SIG-M5 (cell line): Measurements from ENCODE around the gene SMAD5.

ENCODE experiments used
- DNase-seq: peaks from one replicate; lab custom pipeline; 2025; lab: John Stamatoyannopoulos, UW

The SMAD5 gene

DNA sequence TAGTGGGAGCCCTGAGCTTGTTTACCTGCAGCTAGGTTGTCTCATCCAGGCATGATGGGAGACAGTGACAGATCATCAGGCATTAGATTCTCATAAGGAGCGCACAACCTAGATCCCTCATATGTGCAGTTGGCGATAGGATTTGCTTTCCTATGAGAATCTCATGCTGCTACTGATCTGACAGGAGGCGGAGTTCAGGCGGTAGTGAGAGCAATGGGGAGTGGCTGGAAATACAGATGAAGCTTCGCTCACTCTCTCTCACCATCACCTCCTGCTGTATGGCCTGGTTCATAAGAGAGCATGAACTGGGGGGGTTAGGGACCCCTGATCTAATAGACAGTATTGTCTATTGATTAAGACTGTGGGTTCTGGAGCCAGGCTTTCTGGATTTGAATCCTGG, 24.9 kb downstream of the SMAD5 start:
- no peak for DNase-seq

GRCh38 chr5:136159457-136159856, 26.8 kb downstream of the SMAD5 start:
- DNase-seq: no peak

DNA sequence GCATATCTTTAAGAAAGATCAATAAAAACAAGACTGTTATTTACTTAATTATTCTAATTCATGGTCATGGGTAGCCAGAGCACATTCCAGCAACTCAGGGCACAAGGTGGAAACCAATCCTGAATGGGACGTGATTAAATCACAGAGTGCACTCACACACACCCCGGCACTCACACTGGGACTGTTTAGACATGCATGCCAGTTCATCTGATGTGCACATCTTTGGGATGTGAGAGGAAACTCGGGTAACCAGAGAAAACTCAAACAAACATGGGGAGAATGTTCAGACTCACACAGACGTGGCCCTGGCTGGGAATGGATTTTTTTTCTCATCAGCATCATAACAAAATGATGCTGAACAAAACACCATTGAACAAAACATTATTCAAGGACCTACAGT, 29.4 kb downstream of the SMAD5 start:
- DNase-seq: no peak

DNA sequence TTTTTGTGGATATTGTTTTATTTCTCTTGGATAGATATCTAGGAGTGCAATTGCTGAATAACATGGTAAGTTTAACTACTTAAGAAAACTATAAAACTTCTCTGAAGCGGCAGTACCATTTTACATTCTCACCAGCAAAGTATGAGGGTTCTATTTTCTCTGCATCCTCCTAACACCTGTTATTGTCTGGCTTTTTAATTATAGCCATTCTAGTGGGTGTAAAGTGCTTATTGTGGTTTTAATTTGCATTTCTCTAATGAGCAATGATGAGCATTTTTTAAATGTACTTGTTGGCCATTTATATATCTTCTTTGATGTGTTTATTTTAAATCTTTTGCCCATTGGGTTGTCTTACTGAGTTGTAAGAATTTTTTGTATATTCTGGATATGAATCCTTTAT, 31.6 kb downstream of the SMAD5 start:
- no peak for DNase-seq

- no peak for DNase-seq
Observed at GRCh38 chr5:136166909-136167308, 34.3 kb downstream of the SMAD5 start.

DNA sequence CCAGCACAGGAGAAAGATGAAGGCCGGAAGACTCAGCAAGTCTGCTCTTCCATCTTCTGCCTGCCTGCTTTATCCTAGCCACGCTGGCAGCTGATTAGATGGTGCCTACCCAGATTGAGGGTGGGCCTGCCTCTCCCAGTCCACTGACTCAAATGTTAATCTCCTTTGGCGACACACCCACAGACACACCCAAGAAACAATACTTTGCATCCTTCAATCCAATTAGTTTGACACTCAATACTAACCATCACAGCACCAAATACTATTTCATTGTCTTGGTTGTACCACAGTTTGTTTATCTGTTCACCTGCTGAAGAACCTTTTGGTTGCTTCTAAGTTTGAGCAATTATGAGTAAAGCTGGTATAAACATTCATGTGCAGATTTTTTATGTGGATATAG, 36.6 kb downstream of the SMAD5 start:
- no peak for DNase-seq

DNA sequence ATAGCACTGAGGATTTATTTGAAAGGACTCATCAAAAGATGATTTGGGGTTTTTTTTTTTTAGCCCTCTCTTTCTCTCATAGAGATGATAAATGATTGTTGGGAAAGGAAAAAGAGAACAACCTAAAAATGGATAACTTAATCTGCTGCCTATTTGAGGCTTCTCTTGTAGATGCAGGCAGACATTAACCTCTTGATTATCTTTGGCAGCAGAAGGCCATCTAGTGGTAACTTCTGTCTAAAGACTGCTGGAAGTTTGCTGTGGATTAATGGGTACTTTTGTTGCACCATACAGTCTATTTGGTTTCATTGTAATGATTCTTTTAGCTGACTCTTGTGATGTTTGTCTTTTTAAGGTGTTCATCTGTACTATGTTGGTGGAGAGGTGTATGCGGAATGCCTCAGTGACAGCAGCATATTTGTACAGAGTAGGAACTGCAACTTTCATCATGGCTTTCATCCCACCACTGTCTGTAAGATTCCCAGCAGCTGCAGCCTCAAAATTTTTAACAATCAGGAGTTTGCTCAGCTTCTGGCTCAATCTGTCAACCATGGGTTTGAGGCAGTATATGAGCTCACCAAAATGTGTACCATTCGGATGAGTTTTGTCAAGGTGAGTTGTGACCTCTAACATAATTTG, 41.5 kb downstream of the SMAD5 start:
- DNase-seq: no peak

- no peak for DNase-seq
Observed at GRCh38 chr5:136182618-136183017, 50.0 kb downstream of the SMAD5 start.

DNA sequence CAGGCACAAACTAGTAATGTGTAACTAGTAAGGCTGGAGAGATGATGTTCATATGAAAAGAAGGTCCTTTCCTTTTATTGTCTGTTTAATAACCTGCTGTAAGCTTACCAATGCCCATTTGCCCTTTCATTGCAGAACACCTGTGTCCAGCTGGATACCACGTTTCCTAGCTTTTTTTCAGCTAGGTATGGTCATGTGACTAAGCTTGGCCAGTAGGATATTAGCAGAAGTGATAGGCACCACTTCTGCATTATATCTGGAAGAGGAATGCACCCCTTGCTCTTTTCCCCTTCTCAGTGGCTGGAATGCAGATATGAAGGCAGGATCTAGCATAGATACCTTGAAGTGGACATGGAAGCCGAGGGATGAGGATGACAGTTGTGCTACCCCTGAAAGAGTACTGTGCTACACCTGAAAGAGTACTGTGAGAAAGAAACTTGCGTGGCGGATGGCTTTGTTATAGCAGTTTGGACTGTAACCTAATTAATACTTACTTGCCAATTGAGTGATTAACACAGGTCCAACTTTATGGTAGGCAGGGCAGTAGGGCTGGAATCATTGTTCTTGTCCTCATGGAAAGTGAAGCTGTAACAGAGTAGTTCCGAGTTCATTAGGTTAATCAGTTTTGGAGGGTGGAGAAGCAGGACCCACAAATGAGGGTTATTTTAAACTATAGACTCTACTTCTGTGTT, 53.5 kb downstream of the SMAD5 start:
- DNase-seq: no peak

- DNase-seq: no peak
Observed at GRCh38 chr5:136186796-136187195, 54.2 kb downstream of the SMAD5 start.

GRCh38 chr5:136188859-136189258, 56.2 kb downstream of the SMAD5 start:
- no peak for DNase-seq

GRCh38 chr5:136190091-136190720, 57.6 kb downstream of the SMAD5 start:
- no peak for DNase-seq

DNA sequence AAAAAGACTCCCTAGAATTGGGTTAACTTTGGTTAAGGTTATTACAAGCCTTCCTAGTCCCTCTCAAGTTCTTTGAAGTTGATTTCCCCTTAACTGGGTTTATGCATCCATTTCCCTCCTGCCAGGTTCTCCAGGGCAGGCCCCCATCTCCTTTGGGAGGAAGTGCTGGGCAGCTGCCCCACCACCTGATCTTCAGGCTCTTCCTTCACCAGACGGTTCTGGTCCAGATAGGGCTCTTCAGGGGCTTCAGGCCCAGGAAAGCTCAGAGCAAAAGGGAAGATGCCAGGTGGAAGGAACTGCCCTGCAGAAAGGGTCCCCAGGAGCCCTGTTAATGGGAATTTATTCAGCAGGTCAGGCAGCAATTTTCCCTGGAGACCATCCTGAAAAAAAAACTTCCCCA, 58.3 kb downstream of the SMAD5 start:
- no peak for DNase-seq

DNA sequence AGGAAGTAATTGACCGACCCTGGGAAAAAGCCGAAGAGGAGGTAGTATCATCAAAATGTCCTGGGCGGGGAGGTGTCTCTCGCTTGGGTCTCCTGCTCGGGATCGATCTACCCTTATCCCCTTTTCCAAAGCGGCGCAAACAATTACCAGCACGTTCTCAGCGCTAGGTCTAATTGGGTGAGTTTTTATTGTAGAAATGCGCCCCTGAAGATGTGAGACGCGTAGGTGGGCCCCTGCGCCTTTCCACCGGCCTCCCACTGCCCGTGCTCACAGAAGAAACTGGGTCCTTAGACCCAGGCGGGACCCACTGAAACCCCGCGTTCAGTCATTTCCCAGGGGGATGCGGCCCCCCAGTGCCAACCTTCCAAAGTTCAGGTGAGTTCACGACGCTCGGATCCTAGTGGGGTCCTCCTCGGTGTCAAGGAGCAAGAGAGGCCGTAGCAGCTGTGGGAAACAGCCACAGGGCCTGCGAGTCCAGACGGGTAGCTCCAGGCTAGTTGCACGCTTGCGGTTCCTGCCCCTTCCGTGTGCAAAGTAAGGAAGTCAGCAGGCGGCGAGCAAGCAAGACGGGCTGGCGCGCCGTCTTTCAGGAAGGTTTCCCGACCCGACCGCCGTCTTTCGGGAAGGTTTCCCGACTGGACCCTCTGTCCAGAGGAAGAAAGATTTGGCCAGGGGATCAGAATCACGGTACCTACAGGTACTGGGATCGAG, 58.8 kb downstream of the SMAD5 start:
- DNase-seq: no peak

GRCh38 chr5:136192015-136192525, 59.4 kb downstream of the SMAD5 start:
- DNase-seq: no peak

GRCh38 chr5:136192526-136193321, 60.1 kb downstream of the SMAD5 start, which contains the start of gene SMIM32:
SMIM32 (minus strand) TSS chr5:136193162; CDS start chr5:136192524, 638 bp downstream.
- DNase-seq: no peak

DNA sequence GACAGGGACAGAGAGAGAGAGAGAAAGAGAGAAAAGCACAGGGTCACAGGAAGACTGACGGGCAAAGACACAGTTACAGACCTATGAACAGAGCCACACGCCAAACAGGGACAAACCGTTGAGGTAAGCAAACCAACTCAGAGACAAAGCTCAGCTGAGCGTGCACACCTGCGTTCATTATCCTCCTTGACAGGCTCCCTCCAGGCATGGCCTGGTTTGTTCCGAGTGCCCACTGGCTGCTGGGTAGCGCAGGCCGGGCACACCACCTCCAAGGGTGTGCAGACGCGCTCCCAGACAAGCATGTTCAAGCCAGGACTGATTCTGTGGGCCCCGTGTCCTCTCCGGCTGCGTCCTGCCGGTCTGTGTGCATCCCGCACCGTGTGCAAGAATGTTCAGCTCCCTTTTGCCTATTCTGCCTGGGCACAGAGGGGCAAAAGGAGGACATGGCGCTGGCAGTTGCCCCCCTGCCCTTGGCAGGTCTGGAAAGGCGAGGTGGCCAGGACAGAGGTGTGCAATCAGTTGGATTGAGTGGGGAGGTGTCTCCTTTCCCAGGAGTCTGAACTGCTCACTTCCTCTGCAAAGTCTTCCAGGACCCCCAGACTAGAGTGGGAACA, 60.8 kb downstream of the SMAD5 start:
- no peak for DNase-seq

GRCh38 chr5:136194576-136194975, 61.9 kb downstream of the SMAD5 start:
- DNase-seq: no peak

DNA sequence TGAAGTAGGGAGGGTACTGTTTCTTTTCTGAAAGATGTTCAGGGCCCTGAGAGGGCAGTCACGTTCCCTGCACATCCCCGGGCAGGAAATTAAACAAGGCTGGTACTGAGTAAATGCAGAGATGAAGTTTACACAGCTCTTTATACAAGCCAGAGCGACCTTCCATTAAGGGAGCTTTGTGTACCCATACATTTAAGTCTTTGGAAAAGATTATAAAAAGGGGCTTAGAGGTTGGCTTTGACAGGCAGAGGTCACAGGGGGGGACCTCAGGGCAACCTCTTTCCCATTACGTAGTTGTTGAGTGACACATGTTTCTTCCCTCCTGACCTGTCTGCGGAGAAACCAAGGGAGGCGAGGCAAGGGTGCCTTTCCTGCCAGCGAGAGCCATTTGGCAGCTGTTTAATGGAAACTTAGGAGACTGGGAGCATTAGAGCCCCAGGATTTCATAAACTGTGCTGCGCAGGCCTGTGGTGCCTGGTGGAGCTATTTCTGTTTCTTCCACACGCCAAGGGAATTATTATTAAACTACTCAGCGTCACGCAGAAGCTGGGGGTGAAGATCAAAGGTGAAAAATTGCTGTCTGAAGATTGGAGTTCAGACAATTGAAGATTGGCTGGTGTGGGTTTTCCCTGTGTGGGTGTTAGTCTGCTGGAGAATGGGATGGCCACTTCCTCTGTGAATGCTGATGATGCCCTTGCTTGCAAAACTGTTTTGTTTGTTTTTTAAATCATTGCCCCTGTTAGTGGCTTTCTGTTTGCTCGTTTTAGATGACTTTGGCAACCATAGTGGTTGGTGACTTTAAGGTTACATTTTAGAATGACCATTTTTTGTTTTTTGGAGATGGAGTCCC, 63.6 kb downstream of the SMAD5 start:
- DNase-seq: no peak

GRCh38 chr5:136197462-136198142, 65.0 kb downstream of the SMAD5 start:
- DNase-seq: no peak
